ENCODE data around the gene MCF2L.

- TF ChIP-seq CTCF (IDR thresholded peaks at IDR 0.05) = no peak
- no peak for TF ChIP-seq POLR2A (IDR thresholded peaks at IDR 0.05)
These were observed 801 bp downstream of the MCF2L start for GRCh38 chr13:112969692-112970338.
